ENCODE data around the gene ACD. TPM values are rescaled to one million over a fixed set of nuclear protein-coding genes. Genes with fewer than 3 reads are reported as not detected.
A peak's percentile ranks its signal among the peaks of the same experiment; 100 is the strongest.

ACD gene
- total RNA-seq, 1 experiment from 2014 or later: 41.3 TPM

DNA sequence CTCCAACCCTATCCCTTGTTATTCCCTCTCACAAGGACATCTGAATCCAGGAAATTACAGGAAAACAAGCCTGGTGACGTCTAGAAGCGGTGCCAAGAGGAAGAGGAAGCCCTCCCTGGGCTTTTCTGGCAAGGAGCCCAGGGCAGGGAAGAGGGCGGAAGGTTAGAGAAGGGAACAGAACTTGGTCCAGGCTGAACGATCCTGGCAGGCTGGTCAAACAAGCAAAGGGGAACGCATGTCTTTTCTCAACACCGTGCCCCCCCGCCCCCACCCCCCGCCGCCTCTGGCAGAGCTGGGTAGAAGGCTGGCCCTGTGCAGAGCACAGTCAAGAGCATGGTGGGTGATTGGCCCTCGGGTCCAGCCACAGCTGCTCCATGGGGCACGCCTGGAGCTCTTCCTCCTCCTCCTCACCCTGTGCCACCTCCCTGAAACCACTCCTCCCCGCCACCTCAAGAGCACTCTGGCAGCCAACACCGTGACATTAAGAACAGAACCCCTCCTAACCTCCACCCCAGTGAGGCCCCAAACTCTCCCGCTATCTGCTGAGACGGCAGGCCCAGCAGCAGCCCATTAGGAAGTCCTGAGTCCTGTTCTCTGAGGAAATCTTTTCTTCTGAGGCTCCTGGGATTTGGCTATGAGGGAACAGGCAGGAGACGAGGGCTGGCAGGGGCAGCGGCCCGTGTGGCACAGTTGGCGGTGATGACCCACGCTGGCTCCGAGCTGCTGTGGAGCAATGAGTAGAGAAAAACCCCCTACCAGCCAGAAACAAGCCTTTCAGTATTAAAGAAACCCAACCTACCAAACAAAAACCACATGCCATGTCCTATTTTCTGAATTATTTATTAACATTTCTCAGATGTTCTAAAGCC lies 13.9 kb upstream of the ACD start:
- ATAC-seq: no peak
- TF ChIP-seq ZNF232 (CRISPR knock-in tag; IDR thresholded peaks at IDR 0.05) (no peak), OVOL2 (CRISPR knock-in tag; IDR thresholded peaks at IDR 0.05; ENCODE audit: borderline replicate concordance) (no peak), ATF1 (CRISPR knock-in tag; IDR thresholded peaks at IDR 0.05) (no peak), GRHL2 (CRISPR knock-in tag; IDR thresholded peaks at IDR 0.05; ENCODE audit: insufficient replicate concordance, severe bottlenecking) (no peak), ESRRA (CRISPR knock-in tag; IDR thresholded peaks at IDR 0.05; ENCODE audit: borderline replicate concordance) (no peak), HMGA2 (CRISPR knock-in tag; IDR thresholded peaks at IDR 0.05) (no peak)
- TF ChIP-seq, protein P1, sequence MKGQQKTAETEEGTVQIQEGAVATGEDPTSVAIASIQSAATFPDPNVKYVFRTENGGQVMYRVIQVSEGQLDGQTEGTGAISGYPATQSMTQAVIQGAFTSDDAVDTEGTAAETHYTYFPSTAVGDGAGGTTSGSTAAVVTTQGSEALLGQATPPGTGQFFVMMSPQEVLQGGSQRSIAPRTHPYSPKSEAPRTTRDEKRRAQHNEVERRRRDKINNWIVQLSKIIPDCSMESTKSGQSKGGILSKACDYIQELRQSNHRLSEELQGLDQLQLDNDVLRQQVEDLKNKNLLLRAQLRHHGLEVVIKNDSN (CRISPR knock-in tag; IDR thresholded peaks at IDR 0.05): no peak
- TF ChIP-seq, protein P2, sequence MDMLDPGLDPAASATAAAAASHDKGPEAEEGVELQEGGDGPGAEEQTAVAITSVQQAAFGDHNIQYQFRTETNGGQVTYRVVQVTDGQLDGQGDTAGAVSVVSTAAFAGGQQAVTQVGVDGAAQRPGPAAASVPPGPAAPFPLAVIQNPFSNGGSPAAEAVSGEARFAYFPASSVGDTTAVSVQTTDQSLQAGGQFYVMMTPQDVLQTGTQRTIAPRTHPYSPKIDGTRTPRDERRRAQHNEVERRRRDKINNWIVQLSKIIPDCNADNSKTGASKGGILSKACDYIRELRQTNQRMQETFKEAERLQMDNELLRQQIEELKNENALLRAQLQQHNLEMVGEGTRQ (CRISPR knock-in tag; IDR thresholded peaks at IDR 0.05): no peak
- Mint-ChIP-seq H3K4me3 (no peak overlapping the region), H3K27ac (peak overlapping the region; percentile 56), H3K36me3 (no peaks in the 10 kb centered on the region), H3K4me1 (no peaks in the 10 kb centered on the region; the same call in 1 of the 2 replicates), H3K27me3 (ENCODE audit: low read depth) (no peaks in the 10 kb centered on the region), H3K9me3 (no peaks in the 10 kb centered on the region)
- no peak for DNase-seq (ENCODE audit: low spot score)
- POLR2A ChIA-PET: no interaction called here
- CTCF ChIA-PET: interaction anchor here (0.5 to 4.0 kb wide), 18 partner anchors 8 to 366 kb away, joined by 3 to 42 read pairs (median 10); partner anchors contain the start of genes ACD, CTCF, GFOD2 and LCAT

DNA sequence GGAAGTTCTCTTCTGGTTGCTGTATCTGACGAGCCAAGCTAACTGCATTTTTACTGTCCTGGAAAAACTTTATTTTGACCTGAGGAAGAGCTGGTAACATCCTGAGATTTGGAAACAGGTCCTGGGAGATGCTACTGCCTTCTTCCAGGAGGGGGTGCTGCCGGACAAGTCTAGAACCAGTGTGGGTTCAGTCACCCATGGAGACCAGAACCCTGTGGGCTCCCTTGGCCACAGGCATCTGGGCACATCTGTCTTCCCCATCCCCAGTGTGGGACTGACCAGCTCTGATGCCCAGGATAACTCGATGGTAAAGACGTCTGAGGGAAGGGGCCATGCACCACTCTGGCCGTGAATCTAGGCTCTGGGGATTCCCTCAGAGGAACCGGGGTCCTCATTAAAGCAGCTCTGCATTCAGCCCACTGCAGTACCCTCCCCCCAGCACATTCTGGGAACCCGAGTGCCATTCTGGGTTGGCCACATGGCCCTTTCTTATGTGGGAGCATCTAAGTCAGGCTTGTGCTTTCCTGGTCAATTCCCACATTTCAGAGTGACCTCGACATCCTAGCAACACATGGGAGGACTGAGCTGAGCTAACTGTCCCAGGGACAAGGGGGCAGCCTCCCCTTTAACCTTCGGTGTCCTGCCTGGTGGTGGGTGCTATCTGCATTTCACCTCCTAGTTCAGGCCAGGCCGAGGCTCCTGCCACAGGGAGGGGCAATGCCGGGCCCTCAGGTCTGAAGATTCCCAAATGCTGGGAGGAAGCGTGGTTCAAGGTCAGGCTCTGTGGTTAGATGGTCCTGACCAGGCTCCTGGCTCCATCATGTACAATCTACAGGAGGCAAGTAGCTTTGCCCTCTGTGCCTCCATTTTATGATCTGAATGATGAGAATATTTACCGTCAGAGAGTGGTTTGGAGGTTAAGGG lies 12.9 kb upstream of the ACD start:
- peak; percentile 79 for DNase-seq (ENCODE audit: low spot score)
- POLR2A ChIA-PET: interaction anchor here (0.6 to 0.7 kb wide), 2 partner anchors 98 to 211 kb away, joined by 3 read pairs; no protein-coding TSS in a partner anchor
- Mint-ChIP-seq H3K27me3 (ENCODE audit: low read depth) (no peaks in the 10 kb centered on the region), H3K4me3 (no peak overlapping the region), H3K9me3 (no peaks in the 10 kb centered on the region), H3K4me1 (no peaks in the 10 kb centered on the region; the same call in 1 of the 2 replicates), H3K27ac (peak overlapping the region; percentile 30; the same call in 1 of the 2 replicates), H3K36me3 (no peaks in the 10 kb centered on the region)
- ATAC-seq: peak; percentile 62
- CTCF ChIA-PET: interaction anchor here (0.5 to 4.0 kb wide), 51 partner anchors 9 to 367 kb away, joined by 3 to 42 read pairs (median 4); partner anchors contain the start of genes ACD, ATP6V0D1, CARMIL2 and CTCF
- no peak for TF ChIP-seq ZNF396 (CRISPR knock-in tag; IDR thresholded peaks at IDR 0.05; ENCODE audit: borderline replicate concordance)
- TF ChIP-seq, protein P3, sequence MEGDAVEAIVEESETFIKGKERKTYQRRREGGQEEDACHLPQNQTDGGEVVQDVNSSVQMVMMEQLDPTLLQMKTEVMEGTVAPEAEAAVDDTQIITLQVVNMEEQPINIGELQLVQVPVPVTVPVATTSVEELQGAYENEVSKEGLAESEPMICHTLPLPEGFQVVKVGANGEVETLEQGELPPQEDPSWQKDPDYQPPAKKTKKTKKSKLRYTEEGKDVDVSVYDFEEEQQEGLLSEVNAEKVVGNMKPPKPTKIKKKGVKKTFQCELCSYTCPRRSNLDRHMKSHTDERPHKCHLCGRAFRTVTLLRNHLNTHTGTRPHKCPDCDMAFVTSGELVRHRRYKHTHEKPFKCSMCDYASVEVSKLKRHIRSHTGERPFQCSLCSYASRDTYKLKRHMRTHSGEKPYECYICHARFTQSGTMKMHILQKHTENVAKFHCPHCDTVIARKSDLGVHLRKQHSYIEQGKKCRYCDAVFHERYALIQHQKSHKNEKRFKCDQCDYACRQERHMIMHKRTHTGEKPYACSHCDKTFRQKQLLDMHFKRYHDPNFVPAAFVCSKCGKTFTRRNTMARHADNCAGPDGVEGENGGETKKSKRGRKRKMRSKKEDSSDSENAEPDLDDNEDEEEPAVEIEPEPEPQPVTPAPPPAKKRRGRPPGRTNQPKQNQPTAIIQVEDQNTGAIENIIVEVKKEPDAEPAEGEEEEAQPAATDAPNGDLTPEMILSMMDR (IDR thresholded peaks at IDR 0.05): peak; percentile 62
- TF ChIP-seq, protein P4, sequence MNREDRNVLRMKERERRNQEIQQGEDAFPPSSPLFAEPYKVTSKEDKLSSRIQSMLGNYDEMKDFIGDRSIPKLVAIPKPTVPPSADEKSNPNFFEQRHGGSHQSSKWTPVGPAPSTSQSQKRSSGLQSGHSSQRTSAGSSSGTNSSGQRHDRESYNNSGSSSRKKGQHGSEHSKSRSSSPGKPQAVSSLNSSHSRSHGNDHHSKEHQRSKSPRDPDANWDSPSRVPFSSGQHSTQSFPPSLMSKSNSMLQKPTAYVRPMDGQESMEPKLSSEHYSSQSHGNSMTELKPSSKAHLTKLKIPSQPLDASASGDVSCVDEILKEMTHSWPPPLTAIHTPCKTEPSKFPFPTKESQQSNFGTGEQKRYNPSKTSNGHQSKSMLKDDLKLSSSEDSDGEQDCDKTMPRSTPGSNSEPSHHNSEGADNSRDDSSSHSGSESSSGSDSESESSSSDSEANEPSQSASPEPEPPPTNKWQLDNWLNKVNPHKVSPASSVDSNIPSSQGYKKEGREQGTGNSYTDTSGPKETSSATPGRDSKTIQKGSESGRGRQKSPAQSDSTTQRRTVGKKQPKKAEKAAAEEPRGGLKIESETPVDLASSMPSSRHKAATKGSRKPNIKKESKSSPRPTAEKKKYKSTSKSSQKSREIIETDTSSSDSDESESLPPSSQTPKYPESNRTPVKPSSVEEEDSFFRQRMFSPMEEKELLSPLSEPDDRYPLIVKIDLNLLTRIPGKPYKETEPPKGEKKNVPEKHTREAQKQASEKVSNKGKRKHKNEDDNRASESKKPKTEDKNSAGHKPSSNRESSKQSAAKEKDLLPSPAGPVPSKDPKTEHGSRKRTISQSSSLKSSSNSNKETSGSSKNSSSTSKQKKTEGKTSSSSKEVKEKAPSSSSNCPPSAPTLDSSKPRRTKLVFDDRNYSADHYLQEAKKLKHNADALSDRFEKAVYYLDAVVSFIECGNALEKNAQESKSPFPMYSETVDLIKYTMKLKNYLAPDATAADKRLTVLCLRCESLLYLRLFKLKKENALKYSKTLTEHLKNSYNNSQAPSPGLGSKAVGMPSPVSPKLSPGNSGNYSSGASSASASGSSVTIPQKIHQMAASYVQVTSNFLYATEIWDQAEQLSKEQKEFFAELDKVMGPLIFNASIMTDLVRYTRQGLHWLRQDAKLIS (CRISPR knock-in tag; IDR thresholded peaks at IDR 0.05; ENCODE audit: borderline replicate concordance): no peak
- TF ChIP-seq, protein P5, sequence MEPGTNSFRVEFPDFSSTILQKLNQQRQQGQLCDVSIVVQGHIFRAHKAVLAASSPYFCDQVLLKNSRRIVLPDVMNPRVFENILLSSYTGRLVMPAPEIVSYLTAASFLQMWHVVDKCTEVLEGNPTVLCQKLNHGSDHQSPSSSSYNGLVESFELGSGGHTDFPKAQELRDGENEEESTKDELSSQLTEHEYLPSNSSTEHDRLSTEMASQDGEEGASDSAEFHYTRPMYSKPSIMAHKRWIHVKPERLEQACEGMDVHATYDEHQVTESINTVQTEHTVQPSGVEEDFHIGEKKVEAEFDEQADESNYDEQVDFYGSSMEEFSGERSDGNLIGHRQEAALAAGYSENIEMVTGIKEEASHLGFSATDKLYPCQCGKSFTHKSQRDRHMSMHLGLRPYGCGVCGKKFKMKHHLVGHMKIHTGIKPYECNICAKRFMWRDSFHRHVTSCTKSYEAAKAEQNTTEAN (CRISPR knock-in tag; IDR thresholded peaks at IDR 0.05): no peak

All from WTC11 (cell line).